8988T (cell line): ENCODE data around the gene ZNF3.
"Not testable (repeated sequence)": the region's sequence is repeated elsewhere in the genome, so short reads cannot be mapped to it uniquely, and the experiment has no call there.

Experiments used
- DNase-seq: peaks from one replicate; pipeline ENCODE4 v3.0.0; 2011

Gene ZNF3

DNA sequence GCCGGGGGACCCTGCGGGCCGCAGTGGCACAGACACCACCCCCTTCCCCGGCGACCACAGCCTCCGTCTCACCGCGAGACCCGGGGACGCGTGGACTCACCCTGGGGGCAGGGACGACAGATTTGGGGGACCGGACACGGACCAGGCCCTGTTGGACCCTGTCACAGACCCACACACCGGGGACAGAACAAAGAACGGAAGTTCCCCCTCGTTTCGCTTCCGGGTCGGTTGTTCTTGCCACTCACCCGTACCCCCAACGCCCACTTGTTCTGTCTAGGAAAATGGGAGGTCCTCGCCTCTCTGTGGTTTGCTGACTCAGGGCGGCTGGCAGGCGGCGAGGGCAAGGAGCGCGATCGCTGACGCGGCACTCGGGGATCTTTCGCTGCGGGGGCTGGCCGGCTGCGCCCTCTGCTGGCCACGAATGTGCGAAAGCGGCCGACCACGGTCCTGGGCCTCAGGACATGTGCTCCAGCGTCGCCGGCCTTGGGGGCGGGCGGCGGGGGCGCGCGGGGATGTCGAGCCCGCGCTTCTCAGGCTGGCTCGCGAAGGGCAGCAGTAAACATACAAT, at the start of gene ZNF3:
Gene ZNF3, minus strand, starts transcription at position 189 of the 568 bp plus-strand sequence. CDS start 4,366 bp downstream, outside the sequence.
- peak; percentile 57 for DNase-seq

DNA sequence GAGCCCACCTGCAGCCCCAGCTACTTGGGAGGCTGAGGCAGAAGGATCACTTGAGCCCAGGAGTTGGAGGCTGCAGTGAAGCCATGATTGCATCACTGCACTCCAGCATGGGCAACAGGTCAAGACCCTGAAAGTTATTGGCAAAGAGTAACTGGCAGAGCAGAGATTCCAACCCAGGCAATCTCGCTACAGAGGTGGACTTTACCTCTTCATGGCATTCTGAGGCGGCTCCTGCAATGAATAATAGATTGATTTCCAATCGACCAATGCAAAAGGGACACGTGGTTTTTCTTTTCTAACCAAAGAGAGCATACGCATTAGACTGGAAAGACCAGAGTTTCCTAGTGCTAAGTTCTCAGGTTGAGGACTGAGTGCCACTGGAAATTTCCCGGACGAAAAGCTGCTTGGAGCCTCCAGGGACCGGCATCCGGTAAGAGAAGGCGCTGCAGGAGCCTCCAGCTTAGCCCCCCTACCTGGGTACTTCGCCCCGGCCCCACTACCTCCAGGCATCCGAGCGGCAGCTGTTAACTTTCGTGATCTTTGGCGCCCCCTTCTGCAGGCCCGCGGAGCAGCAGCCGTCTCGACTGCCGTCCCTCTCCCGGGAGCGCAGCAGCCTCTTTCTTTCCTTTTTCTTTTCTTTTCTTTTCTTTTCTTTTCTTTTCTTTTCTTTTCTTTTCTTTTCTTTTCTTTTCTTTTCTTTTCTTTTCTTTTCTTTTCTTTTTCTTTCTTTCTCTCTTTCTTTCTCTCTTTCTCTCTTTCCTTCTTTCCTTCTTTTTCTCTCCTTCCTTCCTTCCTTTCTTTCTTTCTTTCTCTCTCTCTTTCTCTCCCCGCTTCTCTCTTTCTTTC, 49.3 kb upstream of the ZNF3 start:
- peak; percentile 70 for DNase-seq

DNA sequence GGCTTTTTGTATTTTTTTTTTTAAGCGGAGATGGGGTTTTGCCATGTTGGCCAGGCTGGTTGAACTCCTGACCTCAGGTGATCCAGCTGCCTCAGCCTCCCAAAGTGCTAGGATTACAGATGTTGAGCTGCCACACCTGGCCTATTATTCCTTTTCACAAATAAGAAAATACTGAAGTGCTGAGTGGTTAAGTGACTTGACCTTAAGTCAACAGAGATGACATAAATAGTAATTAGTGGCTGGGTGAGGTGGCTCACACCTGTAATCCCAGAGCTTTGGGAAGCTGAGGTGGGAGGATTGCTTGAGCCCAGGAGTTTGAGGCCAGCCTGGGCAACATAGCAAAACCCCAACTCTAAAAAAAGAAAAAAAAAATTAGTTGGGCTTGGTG, 48.7 kb upstream of the ZNF3 start:
- DNase-seq: not testable (repeated sequence)

DNA sequence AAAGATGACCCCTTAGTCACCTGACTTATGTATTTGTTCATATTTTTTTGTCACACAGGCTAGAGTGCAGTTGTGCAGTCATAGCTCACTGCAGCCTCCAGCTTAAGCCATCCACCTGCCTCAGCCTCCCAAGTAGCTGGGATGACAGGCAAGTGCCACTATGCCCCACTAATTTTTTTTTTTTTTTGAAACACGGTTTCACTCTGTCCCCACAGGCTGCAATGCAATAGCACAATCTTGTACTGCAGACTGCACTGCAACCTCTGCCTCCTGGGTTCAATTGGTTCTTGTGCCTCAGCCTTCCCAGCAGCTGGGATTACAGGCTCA, 47.1 kb upstream of the ZNF3 start:
- no peak for DNase-seq

DNA sequence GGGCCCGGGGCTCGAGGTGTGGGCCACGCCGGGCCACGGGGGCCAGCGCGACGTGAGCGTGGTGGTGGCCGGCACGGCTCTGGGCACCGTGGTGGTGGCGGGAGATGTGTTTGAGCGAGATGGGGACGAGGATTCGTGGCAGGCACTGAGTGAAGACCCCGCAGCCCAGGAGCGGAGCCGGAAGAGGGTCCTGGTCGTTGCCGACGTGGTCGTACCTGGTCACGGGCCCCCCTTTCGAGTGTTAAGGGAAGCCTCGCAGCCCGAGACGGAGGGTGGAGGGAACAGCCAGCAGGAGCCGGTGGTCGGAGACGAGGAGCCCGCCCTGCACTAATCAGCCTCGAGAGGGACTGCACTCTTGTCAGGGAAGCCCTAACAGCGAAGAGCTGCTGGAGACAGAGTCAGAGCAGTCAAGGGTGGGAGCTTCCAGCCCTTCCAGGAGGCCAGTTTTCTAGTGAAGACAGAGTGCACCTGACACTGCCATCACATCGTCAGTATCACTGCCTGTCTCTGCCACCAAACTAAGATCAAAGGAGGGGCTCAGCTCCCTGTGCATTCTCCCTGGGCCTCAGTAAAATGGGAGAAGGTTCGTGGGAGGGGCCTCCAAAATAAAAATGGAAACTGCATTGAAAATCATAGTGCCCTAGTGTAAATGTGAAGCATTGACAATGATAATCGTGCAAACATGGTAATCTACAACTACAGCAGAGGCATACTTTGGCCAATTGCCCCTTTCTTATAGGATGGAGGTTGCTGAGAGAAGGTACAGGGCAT, 46.5 kb upstream of the ZNF3 start:
- DNase-seq: no peak

GRCh38 chr7:100126931-100127865, 45.7 kb upstream of the ZNF3 start, which contains the start of gene MBLAC1:
Gene MBLAC1, plus strand, starts transcription at chr7:100126967. Its CDS starts 429 bp downstream, at chr7:100127396.
- DNase-seq: peak; percentile 65

DNA sequence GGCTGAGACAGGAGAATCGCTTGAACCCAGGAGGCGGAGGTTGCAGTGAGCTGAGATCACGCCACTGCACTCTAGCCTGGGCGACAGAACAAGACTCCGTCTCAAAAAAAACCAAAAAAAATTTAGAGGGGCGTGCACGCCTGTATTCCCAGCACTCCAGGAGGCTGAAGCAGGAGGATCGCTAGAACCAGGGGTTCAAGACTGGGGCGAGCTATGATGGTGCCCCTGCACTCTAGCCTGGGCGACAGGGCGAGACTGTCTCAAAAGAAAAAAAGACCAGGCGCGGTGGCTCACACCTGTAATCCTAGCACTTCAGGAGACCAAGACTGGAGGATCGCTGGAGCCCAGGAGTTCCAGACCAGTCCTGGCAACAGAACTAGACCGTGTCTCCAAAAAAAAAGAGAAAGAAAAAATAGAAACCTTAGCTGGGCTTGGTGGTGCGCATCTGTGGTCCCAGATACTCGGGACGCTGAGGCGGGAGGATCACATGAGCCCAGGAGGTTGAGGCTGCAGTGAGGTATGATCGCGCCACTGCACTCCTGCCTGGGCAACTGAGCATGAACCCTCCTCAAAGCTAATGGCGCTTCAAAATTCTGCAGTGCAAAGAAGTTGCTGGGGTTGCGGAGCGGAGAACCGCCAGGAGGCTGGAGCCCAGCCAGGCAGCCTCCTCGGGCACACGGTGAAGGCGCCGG, 44.9 kb upstream of the ZNF3 start:
- no peak for DNase-seq

- DNase-seq: no peak
Observed at GRCh38 chr7:100124301-100125230, 43.0 kb upstream of the ZNF3 start.

DNA sequence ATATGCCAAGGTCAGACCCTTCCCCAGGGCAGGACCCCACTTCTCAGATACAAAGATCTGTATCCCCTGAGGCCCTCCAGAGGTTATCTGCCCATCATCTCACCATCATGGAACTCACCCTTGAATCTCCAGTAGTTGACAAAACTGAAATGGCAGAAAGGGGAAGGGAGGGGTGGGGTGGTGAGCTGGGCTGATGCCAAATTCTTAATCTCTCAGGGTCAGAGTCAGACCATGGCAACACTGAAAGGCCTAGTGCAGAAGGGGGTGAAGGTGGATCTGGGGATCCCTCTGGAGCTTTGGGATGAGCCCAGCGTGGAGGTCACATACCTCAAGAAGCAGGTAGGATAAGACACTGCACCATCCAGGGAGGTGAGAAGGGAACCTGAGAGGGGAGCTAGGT, 41.0 kb upstream of the ZNF3 start:
- DNase-seq: no peak

DNA sequence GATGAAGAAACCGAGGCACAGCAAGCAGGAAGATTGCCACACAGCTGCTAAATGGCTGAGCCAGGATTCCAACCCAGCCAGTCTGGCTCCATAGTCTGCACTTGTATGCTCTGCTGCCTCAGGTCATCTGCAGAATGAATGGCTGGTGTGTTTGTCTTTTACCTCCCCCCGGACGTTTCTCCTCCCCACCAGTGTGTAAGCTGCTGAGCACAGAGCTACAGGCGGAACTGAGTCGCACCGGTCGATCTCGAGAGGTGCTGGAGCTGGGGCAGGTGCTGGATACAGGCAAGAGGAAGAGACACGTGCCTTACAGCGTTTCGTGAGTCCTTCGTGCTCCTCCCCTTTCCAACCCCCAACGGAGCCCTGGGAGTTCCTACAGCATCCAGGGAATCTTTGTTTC, 40.5 kb upstream of the ZNF3 start:
- no peak for DNase-seq

DNA sequence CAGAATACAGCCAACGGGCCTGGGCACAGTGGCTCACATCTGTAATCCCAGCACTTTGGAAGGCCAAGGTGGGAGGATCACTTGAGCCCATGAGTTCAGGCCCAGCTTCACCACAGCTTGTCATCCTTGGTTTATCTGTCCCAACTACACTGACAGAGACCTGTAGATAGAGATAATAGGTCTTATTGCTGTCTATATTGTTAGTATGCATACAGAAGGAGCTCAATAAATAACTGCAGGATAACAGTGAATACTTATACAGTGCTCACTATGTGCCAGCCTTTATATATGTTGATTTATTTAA, 39.2 kb upstream of the ZNF3 start:
- no peak for DNase-seq

DNA sequence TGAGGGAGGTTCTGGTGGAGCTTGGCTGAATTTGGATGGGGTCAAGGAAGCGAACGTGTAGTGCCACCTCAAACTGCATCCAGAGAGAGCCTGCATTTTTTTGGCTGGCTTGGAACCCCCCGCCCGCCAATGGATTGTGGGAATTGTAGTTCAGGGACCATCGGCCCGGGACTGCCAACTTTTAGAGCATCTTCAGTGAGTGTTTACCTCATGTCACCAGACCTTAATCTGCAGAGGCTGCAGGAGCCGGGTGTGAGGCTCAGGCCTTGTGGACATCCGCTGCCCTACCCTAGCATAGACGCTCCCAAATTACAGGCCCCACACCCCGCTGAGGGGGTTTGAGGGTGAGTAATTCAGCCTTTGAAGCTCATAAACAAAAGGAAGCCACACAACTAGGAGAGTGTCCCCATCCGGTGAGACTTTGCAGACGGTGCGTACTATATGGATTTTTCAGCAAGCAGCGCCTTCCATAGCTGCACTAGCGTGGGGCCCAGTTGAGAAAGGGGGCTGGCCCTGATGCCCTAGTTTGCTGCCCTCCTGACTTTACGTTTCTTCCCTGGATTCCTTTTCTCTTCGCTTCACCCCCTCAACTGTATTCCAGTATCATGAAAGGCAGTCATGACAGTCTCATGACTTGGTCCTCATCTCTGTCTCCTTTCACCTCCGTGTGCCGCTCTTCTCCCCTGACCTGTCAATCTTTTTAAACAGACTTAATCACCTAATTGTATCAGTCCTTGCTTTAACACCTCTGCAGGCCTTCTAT, 38.6 kb upstream of the ZNF3 start:
- peak; percentile 59 for DNase-seq

- DNase-seq: peak; percentile 86
Observed at GRCh38 chr7:100119072-100119969, 37.8 kb upstream of the ZNF3 start, which contains the start of the genes CNPY4 and TAF6. Gene CNPY4, plus strand, starts transcription at chr7:100119634. Its CDS starts 111 bp downstream, at chr7:100119745. Gene TAF6, minus strand, starts transcription at chr7:100119358. Its CDS starts 5,149 bp downstream, at chr7:100114209.

DNA sequence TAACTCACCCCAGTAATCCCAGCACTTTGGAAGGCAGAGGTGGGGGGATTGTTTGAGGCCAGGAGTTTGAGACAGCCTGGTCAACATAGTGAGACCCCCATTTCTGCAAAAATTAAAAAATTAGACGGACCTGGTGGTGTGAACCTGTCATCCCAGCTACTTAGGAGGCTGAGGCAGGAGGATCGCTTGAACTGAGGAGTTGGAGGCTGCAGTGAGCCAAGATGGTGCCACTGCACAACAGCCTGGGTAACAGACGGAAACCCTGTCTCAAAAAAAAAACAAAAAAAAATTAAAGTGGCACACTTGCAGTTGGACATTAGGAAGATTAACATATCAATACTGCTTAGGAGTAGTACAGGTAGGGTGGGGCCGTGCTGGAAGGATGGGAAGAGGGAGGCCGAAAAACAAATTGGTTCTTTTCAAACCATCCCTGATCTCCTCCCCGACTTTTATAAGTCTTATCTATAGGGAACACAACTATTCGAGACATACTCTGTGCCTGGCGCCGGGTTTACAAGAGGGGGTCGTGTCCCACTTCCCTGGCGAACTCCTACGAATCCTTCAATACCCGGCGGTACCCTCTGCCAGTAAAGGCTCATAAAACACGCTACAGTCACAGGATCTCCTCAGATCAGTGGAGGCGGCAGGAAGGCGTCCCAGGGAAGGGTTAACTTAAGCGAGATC, 37.0 kb upstream of the ZNF3 start:
- no peak for DNase-seq

DNA sequence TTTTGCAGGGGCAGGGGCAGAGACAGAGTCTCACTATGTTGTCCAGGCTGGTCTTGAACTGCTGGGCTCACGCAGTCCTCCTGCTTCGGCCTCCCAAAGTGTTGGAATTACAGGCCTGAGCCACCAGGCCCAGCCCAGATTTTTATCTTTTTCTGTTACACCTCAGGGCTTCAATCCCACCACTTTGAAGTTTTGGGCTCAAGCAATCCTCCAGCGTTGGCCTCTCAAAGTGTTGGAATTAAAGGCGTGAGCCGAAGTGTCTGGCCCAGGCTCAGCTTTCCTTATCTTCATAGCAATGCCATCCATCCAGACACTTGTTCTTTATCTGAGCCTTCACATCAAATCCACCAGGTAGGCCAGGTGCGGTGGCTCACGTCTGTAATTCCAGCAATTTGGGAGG, 33.5 kb upstream of the ZNF3 start:
- DNase-seq: no peak

- DNase-seq: no peak
Observed at GRCh38 chr7:100111914-100112313, 30.4 kb upstream of the ZNF3 start.

DNA sequence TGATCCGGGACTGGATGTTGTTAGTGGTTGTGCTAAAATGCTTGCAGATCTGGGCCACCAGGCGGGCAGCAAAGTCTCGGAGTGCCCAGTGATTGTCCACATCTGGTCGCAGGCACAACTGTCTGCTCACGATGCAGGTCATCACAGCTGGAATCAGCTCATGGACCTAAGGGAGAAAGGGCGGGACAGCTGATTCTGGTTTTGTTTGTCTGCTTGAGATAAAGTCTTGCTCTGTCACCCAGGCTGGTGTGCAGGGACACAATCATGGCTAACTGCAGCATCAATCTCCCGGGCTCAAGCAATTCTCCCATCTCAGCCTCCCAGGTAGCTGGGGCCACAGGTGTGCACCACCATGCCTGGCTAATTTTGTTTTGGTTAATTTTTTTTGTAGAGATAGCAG, 29.6 kb upstream of the ZNF3 start:
- no peak for DNase-seq

GRCh38 chr7:100109521-100110163, 28.1 kb upstream of the ZNF3 start:
- DNase-seq: no peak
